ENCODE measurements around the gene ARMC9.

Gene ARMC9

DNA sequence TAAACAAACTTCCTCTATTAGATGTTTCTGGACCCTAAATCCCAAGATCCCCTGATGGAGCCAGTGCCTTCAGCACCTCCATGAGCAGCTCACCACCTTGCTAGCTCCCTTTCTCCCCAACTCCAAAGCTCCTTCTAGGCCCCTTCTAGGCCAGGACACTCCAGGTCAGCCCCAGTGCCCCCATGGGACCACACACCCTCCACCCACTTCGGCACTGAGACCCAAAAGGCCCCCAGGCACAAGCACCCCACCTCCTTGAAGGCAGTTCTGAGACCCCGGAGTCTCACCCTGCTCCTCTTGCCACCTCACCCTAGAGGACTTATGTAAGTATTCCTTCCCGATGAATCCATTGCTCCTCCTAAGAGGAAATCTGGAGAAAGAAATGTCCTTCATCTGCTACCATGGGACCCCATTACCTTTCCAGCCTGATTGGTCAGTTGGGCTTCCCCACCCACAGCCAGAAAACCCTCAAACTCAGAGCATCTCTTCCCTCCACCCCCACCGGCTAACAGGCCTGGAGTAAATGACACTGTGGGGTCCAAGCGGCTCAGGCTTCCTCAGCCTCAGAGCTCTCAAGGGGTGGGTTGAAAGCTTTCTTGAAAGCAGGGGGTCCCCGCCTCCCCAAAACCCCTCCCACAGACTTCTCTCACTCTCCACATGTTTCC lies 9.8 kb upstream of the ARMC9 start:
- Histone ChIP-seq H4K20me1 (ENCODE audit: insufficient read depth) (no peaks in the 10 kb centered on the region), H3K4me1 (ENCODE audit: low read depth, poor library complexity, severe bottlenecking) (no peaks in the 10 kb centered on the region), H3K36me3 (ENCODE audit: insufficient read depth) (no peaks in the 10 kb centered on the region), H3K4me2 (no peak overlapping the region), H3K27me3 (ENCODE audit: insufficient read depth, low read depth) (0 out of 2 replicates have a peak, but pooled peaks cover 3% of the 10 kb centered on the region), H3K27ac (no peak overlapping the region), H3K9ac (no peak overlapping the region), H3K79me2 (ENCODE audit: insufficient read depth, low read depth) (no peaks in the 10 kb centered on the region), H2AFZ (ENCODE audit: low read depth) (no peak overlapping the region), H3K4me3 (IDR thresholded peaks at IDR 0.05; ENCODE audit: insufficient read depth, low read depth, low read length) (no peak overlapping the region)
- TF ChIP-seq, protein P1, sequence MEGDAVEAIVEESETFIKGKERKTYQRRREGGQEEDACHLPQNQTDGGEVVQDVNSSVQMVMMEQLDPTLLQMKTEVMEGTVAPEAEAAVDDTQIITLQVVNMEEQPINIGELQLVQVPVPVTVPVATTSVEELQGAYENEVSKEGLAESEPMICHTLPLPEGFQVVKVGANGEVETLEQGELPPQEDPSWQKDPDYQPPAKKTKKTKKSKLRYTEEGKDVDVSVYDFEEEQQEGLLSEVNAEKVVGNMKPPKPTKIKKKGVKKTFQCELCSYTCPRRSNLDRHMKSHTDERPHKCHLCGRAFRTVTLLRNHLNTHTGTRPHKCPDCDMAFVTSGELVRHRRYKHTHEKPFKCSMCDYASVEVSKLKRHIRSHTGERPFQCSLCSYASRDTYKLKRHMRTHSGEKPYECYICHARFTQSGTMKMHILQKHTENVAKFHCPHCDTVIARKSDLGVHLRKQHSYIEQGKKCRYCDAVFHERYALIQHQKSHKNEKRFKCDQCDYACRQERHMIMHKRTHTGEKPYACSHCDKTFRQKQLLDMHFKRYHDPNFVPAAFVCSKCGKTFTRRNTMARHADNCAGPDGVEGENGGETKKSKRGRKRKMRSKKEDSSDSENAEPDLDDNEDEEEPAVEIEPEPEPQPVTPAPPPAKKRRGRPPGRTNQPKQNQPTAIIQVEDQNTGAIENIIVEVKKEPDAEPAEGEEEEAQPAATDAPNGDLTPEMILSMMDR (conservative IDR thresholded peaks at IDR 0.05; ENCODE audit: low read depth, low read length) = no peak

DNA sequence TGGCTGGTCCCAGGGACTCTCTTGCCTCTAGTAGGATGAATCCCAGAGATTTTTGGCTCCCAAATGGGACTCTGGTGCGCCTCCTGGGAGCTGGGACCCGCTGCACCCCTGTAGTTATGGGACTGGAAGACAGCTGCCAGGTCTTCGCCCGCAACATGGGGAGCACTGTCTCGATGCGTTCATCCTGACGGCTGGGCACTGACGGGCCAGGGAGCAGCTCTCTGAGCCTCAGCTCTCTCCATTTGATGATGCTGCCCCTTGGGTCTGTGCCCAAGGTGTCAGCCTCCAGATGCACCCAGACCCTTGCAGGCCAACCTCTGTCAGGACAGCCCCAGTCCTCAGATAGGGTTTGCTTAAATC lies 9.3 kb upstream of the ARMC9 start:
- Histone ChIP-seq H3K9ac (no peak overlapping the region), H3K4me2 (no peak overlapping the region), H3K27me3 (ENCODE audit: insufficient read depth, low read depth) (0 out of 2 replicates have a peak, but pooled peaks cover 3% of the 10 kb centered on the region)

DNA sequence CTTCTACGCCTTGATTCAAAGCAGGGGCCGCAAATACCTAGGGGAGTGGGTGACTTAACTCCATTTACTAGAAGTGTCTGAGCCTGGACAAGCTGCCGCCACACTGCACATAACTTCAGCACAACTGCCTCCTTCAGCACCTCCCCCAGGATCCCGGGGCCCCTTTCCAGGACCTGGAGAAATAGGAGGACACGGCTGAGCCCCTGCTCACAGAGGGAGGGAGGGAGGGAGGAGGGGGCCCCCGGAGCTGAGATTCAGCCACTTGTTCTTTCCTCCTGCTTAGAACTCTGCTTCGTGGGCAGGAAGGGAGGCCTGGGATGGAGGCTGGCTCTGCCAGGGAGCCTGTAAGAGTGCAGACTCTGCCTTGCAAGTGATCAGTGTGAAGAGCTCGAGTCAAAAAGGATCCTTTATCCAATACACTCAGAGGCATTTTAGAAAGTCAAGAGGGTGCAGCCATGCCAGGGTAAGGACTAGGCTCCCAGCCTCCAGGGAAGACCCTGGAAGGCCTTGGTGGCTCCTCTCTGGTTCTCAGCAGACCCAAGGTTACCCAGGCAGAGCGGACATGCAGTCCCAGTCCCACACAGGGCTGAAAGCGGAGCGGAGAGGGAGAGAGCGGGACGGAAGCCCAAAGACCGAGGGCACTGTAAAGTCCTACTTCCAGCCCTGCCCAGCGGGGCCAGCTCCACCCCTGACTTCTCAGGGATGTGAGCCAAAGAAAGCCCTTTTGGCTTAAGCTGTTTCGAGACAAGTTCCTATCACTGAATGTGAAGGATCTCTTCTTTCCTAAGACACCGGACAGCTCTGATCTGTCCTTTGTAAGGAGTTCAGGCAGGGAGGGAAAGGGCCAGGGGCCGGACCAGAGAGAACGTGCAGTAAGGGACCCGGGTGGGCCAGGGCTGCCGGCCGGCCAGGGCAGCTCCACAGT lies 8.6 kb upstream of the ARMC9 start:
- Histone ChIP-seq H3K79me2 (ENCODE audit: insufficient read depth, low read depth) (no peaks in the 10 kb centered on the region), H4K20me1 (ENCODE audit: insufficient read depth) (no peaks in the 10 kb centered on the region), H3K4me1 (ENCODE audit: low read depth, poor library complexity, severe bottlenecking) (no peaks in the 10 kb centered on the region), H3K36me3 (ENCODE audit: insufficient read depth) (no peaks in the 10 kb centered on the region), H3K27me3 (ENCODE audit: insufficient read depth, low read depth) (0 out of 2 replicates have a peak, but pooled peaks cover 3% of the 10 kb centered on the region), H3K4me2 (no peak overlapping the region), H3K4me3 (IDR thresholded peaks at IDR 0.05; ENCODE audit: insufficient read depth, low read depth, low read length) (no peak overlapping the region), H3K27ac (no peak overlapping the region), H3K9ac (no peak overlapping the region), H2AFZ (ENCODE audit: low read depth) (no peak overlapping the region)
- TF ChIP-seq, protein P1 (conservative IDR thresholded peaks at IDR 0.05; ENCODE audit: low read depth, low read length) = no peak

More for the DNA sequence above, 9.3 kb upstream of the ARMC9 start:
- no peaks in the 10 kb centered on the region for H3K36me3 ChIP-seq (ENCODE audit: insufficient read depth)
- TF ChIP-seq, protein P1 (conservative IDR thresholded peaks at IDR 0.05; ENCODE audit: low read depth, low read length) = no peak
- no peak overlapping the region for H2AFZ ChIP-seq (ENCODE audit: low read depth)
- H4K20me1 ChIP-seq (ENCODE audit: insufficient read depth) = no peaks in the 10 kb centered on the region
- H3K4me1 ChIP-seq (ENCODE audit: low read depth, poor library complexity, severe bottlenecking) = no peaks in the 10 kb centered on the region
- no peaks in the 10 kb centered on the region for H3K79me2 ChIP-seq (ENCODE audit: insufficient read depth, low read depth)
- no peak overlapping the region for H3K27ac ChIP-seq
- H3K4me3 ChIP-seq (IDR thresholded peaks at IDR 0.05; ENCODE audit: insufficient read depth, low read depth, low read length) = no peak overlapping the region

DNA sequence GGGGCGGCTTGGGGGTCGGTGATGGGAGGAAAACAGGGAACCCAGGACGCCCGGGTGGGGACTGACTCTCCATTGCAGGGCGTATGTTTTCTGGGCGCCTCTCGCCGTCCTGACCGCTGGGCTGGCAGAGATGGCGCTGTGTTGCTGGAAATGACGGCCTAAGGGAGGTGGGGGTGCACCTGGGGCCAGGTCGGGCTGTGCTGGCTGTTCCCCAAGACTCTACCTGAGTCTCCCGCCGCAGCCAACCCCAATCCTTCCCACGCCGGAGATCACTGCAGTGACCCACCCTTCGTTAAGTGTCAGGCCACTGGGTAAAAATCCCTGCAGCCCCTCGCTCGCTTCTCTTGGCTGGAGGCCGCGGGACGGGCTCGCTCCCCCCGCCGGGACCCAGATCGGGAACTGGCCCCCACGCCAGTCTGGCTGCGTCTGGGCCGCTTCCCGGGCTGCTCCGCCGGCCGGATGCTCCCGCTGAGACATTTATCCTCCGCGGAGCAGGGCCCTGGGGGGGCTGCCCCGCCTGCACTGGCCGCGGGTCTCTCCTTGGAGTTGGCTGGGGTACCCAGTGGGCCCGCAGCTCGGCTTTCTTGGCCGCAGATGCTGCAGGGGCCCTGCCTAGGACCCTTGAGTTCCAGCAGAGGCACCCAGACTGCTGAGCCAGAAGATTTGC lies 7.8 kb upstream of the ARMC9 start:
- Histone ChIP-seq H4K20me1 (ENCODE audit: insufficient read depth) (no peaks in the 10 kb centered on the region), H3K9ac (no peak overlapping the region), H3K4me2 (no peak overlapping the region), H3K4me3 (IDR thresholded peaks at IDR 0.05; ENCODE audit: insufficient read depth, low read depth, low read length) (no peak overlapping the region), H3K27ac (no peak overlapping the region), H3K79me2 (ENCODE audit: insufficient read depth, low read depth) (no peaks in the 10 kb centered on the region), H3K36me3 (ENCODE audit: insufficient read depth) (no peaks in the 10 kb centered on the region), H3K27me3 (ENCODE audit: insufficient read depth, low read depth) (0 out of 2 replicates have a peak, but pooled peaks cover 3% of the 10 kb centered on the region), H2AFZ (ENCODE audit: low read depth) (no peak overlapping the region), H3K4me1 (ENCODE audit: low read depth, poor library complexity, severe bottlenecking) (no peaks in the 10 kb centered on the region)
- TF ChIP-seq, protein P1 (conservative IDR thresholded peaks at IDR 0.05; ENCODE audit: low read depth, low read length) = no peak
